Nephron (organoid): ENCODE measurements around the gene OR2V1.
"Not testable (repeated sequence)": the region's sequence is repeated elsewhere in the genome, so short reads cannot be mapped to it uniquely, and the experiment has no call there.

Source experiments
- H3K27ac Mint-ChIP-seq, 3 experiments: 2 replicates each; pipeline ENCODE4 v1.8.0; 2020; ENCODE audit warnings: mixed read lengths in 3 of 3, mild to moderate bottlenecking in 2 of 3, moderate library complexity in 1 of 3
- H3K27me3 Mint-ChIP-seq: 2 replicates; pipeline ENCODE4 v1.8.0; 2021; ENCODE audit warnings: low read depth, mild to moderate bottlenecking, moderate library complexity, mixed read lengths
- H3K36me3 Mint-ChIP-seq: 2 replicates; pipeline ENCODE4 v1.8.0; 2020; ENCODE audit warnings: low read depth, mixed read lengths
- H3K4me1 Mint-ChIP-seq: 2 replicates; pipeline ENCODE4 v1.8.0; 2020; ENCODE audit warnings: mixed read lengths
- H3K4me3 Mint-ChIP-seq, 3 experiments: 2 replicates each; pipeline ENCODE4 v1.8.0; 2020; ENCODE audit warnings: mild to moderate bottlenecking in 3 of 3, mixed read lengths in 3 of 3, moderate library complexity in 2 of 3
- H3K9me3 Mint-ChIP-seq: 2 replicates; pipeline ENCODE4 v1.8.0; 2020; ENCODE audit warnings: mixed read lengths
- CTCF ChIP-seq, 3 experiments: fragments of 200-600 bp; sonication (generic); IDR thresholded peaks; one replicate each; pipeline ENCODE4 v1.5.0; 2021; ENCODE audit warnings: antibody characterized with exemption in 3 of 3; ENCODE audit not compliant: unreplicated experiment in 3 of 3

OR2V1 gene

GRCh38 chr5:181166812-181167733, 36.1 kb upstream of the OR2V1 start:
- peaks cover 6% of the 10 kb centered on the region for H3K9me3 Mint-ChIP-seq
- H3K4me1 Mint-ChIP-seq = peaks cover 25% of the 10 kb centered on the region
- no peaks in the 10 kb centered on the region for H3K36me3 Mint-ChIP-seq
- no peak overlapping the region for H3K4me3 Mint-ChIP-seq
- H3K27me3 Mint-ChIP-seq = peaks cover 96% of the 10 kb centered on the region
- H3K27ac Mint-ChIP-seq = no peak overlapping the region
- TF ChIP-seq CTCF (IDR thresholded peaks at IDR 0.05; ENCODE audit: unreplicated experiment in 3 of 3) = no peak

- H3K27ac Mint-ChIP-seq = peak overlapping the region in 1 of 3 experiments; percentile 45
- no peaks in the 10 kb centered on the region for H3K36me3 Mint-ChIP-seq
- peaks cover 13% of the 10 kb centered on the region for H3K4me1 Mint-ChIP-seq
- peaks cover 6% of the 10 kb centered on the region for H3K9me3 Mint-ChIP-seq
- H3K27me3 Mint-ChIP-seq = peaks cover 77% of the 10 kb centered on the region
- no peak for TF ChIP-seq CTCF (IDR thresholded peaks at IDR 0.05; ENCODE audit: unreplicated experiment in 3 of 3)
- peak overlapping the region; percentile 74 to 80 (median 75) for H3K4me3 Mint-ChIP-seq
Observed at GRCh38 chr5:181164076-181164952, 33.3 kb upstream of the OR2V1 start.

- Mint-ChIP-seq H3K4me3 (peak overlapping the region; percentile 74 to 80 (median 75)), H3K27me3 (peaks cover 72% of the 10 kb centered on the region), H3K9me3 (peaks cover 2% of the 10 kb centered on the region), H3K27ac (peak overlapping the region in 1 of 3 experiments; percentile 45), H3K4me1 (peaks cover 9% of the 10 kb centered on the region), H3K36me3 (no peaks in the 10 kb centered on the region)
- TF ChIP-seq CTCF (IDR thresholded peaks at IDR 0.05; ENCODE audit: unreplicated experiment in 3 of 3) = no peak
Observed at GRCh38 chr5:181163487-181164075, 32.6 kb upstream of the OR2V1 start.

- no peaks in the 10 kb centered on the region for H3K36me3 Mint-ChIP-seq
- peaks cover 66% of the 10 kb centered on the region for H3K27me3 Mint-ChIP-seq
- H3K4me1 Mint-ChIP-seq = peaks cover 9% of the 10 kb centered on the region
- H3K4me3 Mint-ChIP-seq = peak overlapping the region; percentile 30 to 73 (median 68)
- H3K9me3 Mint-ChIP-seq = peaks cover 2% of the 10 kb centered on the region
- no peak for TF ChIP-seq CTCF (IDR thresholded peaks at IDR 0.05; ENCODE audit: unreplicated experiment in 3 of 3)
- no peak overlapping the region for H3K27ac Mint-ChIP-seq
Observed at GRCh38 chr5:181161534-181162175, 30.7 kb upstream of the OR2V1 start.

- not testable (repeated sequence) for H3K9me3 Mint-ChIP-seq, H3K36me3 Mint-ChIP-seq, H3K4me1 Mint-ChIP-seq
- peak overlapping the region in 2 of 3 experiments; percentile 33 to 63 for H3K27ac Mint-ChIP-seq
- peak overlapping the region; percentile 68 to 78 (median 73) for H3K4me3 Mint-ChIP-seq
- H3K27me3 Mint-ChIP-seq = peaks cover 60% of the 10 kb centered on the region
Observed at GRCh38 chr5:181160755-181161533, 30.0 kb upstream of the OR2V1 start.
